WI38 (cell line): ENCODE measurements around the gene TFDP3.

Source experiments
- H3K4me3 ChIP-seq: 2 replicates; pipeline ENCODE4 v1.5.1; 2011; ENCODE audit warnings: low read depth, mild to moderate bottlenecking, control low read depth, low read length
- CTCF ChIP-seq: IDR thresholded peaks from 2 replicates; pipeline ENCODE4 v1.5.1; 2012; ENCODE audit warnings: low read depth, mild to moderate bottlenecking, control low read depth, low read length

The TFDP3 gene

GRCh38 chrX:133215747-133216146 is 2.4 kb downstream of the TFDP3 start:
- TF ChIP-seq CTCF, result no peak
- no peak overlapping the region for H3K4me3 ChIP-seq

- TF ChIP-seq CTCF, result no peak
Measured at GRCh38 chrX:133215017-133215416, 3.1 kb downstream of the TFDP3 start.

GRCh38 chrX:133214301-133214700 is 3.9 kb downstream of the TFDP3 start:
- H3K4me3 ChIP-seq, result no peak overlapping the region
- no peak for TF ChIP-seq CTCF

More at GRCh38 chrX:133215017-133215416, 3.1 kb downstream of the TFDP3 start:
- no peak overlapping the region for H3K4me3 ChIP-seq

- H3K4me3 ChIP-seq, result no peak overlapping the region
- TF ChIP-seq CTCF, result no peak
Measured at GRCh38 chrX:133213117-133213516, 5.0 kb downstream of the TFDP3 start.

- no peak overlapping the region for H3K4me3 ChIP-seq
- no peak for TF ChIP-seq CTCF
Measured at GRCh38 chrX:133207751-133208150, 10.4 kb downstream of the TFDP3 start.

- TF ChIP-seq CTCF, result no peak
- H3K4me3 ChIP-seq, result no peak overlapping the region
Measured at GRCh38 chrX:133191739-133192039, 26.5 kb downstream of the TFDP3 start.

GRCh38 chrX:133190877-133191738 is 27.0 kb downstream of the TFDP3 start:
- TF ChIP-seq CTCF, result no peak
- no peak overlapping the region for H3K4me3 ChIP-seq
